Measurements from ENCODE around the gene MAPK8IP1. TPM values are rescaled to one million over a fixed set of nuclear protein-coding genes. Genes with fewer than 3 reads are reported as not detected.

The MAPK8IP1 gene
- total RNA-seq, 2 donors from 2014 or later, result 9.5 to 10.4 TPM

- Histone ChIP-seq H3K4me3 (no peak overlapping the region), H3K4me1 (ENCODE audit: control insufficient read depth in 1 of 2, low read depth in 2 of 2) (no peaks in the 10 kb centered on the region), H3K27ac (no peak overlapping the region), H3K9me3 (no peaks in the 10 kb centered on the region), H3K27me3 (replicated peaks; ENCODE audit: insufficient read depth) (no peaks in the 10 kb centered on the region), H3K36me3 (peaks cover 16% of the 10 kb centered on the region)
- TF ChIP-seq CTCF (IDR thresholded peaks at IDR 0.05), result no peak
- no peak for DNase-seq (ENCODE audit: low spot score)
- no peak for ATAC-seq (ENCODE audit: insufficient number of reproducible peaks, low FRiP score, low read depth)
These were observed 43.2 kb downstream of the MAPK8IP1 start for GRCh38 chr11:45928535-45929215.

GRCh38 chr11:45929486-45930030, 44.1 kb downstream of the MAPK8IP1 start:
- H3K4me3 ChIP-seq, result no peak overlapping the region
- no peak for TF ChIP-seq CTCF (IDR thresholded peaks at IDR 0.05)
- ATAC-seq (ENCODE audit: insufficient number of reproducible peaks, low FRiP score, low read depth), result no peak
- DNase-seq (ENCODE audit: low spot score), result no peak
- H3K36me3 ChIP-seq, result peaks cover 25% of the 10 kb centered on the region
- H3K4me1 ChIP-seq (ENCODE audit: control insufficient read depth in 1 of 2, low read depth in 2 of 2), result no peaks in the 10 kb centered on the region
- no peak overlapping the region for H3K27ac ChIP-seq
- no peaks in the 10 kb centered on the region for H3K9me3 ChIP-seq
- no peaks in the 10 kb centered on the region for H3K27me3 ChIP-seq (replicated peaks; ENCODE audit: insufficient read depth)

GRCh38 chr11:45930031-45930794, 44.8 kb downstream of the MAPK8IP1 start:
- H3K9me3 ChIP-seq, result no peaks in the 10 kb centered on the region
- DNase-seq (ENCODE audit: low spot score) (no peak), ATAC-seq (ENCODE audit: insufficient number of reproducible peaks, low FRiP score, low read depth) (no peak)
- peaks cover 31% of the 10 kb centered on the region for H3K36me3 ChIP-seq
- no peaks in the 10 kb centered on the region for H3K27me3 ChIP-seq (replicated peaks; ENCODE audit: insufficient read depth)
- no peak overlapping the region for H3K27ac ChIP-seq
- no peak for TF ChIP-seq CTCF (IDR thresholded peaks at IDR 0.05)
- no peaks in the 10 kb centered on the region for H3K4me1 ChIP-seq (ENCODE audit: control insufficient read depth in 1 of 2, low read depth in 2 of 2)
- no peak overlapping the region for H3K4me3 ChIP-seq

GRCh38 chr11:45930951-45931570, 45.6 kb downstream of the MAPK8IP1 start:
- Histone ChIP-seq H3K27me3 (replicated peaks; ENCODE audit: insufficient read depth) (no peaks in the 10 kb centered on the region), H3K4me1 (ENCODE audit: control insufficient read depth in 1 of 2, low read depth in 2 of 2) (no peaks in the 10 kb centered on the region), H3K27ac (no peak overlapping the region), H3K4me3 (no peak overlapping the region), H3K9me3 (no peaks in the 10 kb centered on the region), H3K36me3 (peaks cover 39% of the 10 kb centered on the region)
- ATAC-seq (ENCODE audit: insufficient number of reproducible peaks, low FRiP score, low read depth), result no peak
- no peak for TF ChIP-seq CTCF (IDR thresholded peaks at IDR 0.05)
- no peak for DNase-seq (ENCODE audit: low spot score)

GRCh38 chr11:45931739-45932138, 46.3 kb downstream of the MAPK8IP1 start:
- no peak overlapping the region for H3K4me3 ChIP-seq
- DNase-seq (ENCODE audit: low spot score), result no peak
- peaks cover 44% of the 10 kb centered on the region for H3K36me3 ChIP-seq
- no peaks in the 10 kb centered on the region for H3K9me3 ChIP-seq
- H3K27me3 ChIP-seq (replicated peaks; ENCODE audit: insufficient read depth), result no peaks in the 10 kb centered on the region
- no peaks in the 10 kb centered on the region for H3K4me1 ChIP-seq (ENCODE audit: control insufficient read depth in 1 of 2, low read depth in 2 of 2)
- no peak overlapping the region for H3K27ac ChIP-seq
- no peak for TF ChIP-seq CTCF (IDR thresholded peaks at IDR 0.05)
- ATAC-seq (ENCODE audit: insufficient number of reproducible peaks, low FRiP score, low read depth), result no peak
